Lower leg skin (tissue), 3 donors: ENCODE data around the gene GABARAP.

Source experiments
- CTCF ChIP-seq, 3 donors: fragments of 450-650 bp; IDR thresholded peaks; one replicate each; pipeline ENCODE4 v1.5.1; 2016; ENCODE audit warnings: antibody characterized with exemption in 3 of 3, mild to moderate bottlenecking in 3 of 3, moderate library complexity in 2 of 3
- POLR2A ChIP-seq, 2 donors: fragments of 450-650 bp; IDR thresholded peaks; one replicate each; pipeline ENCODE4 v1.6.1; 2016 to 2017; ENCODE audit warnings: antibody characterized with exemption in 2 of 2, mild to moderate bottlenecking in 1 of 2, moderate library complexity in 1 of 2

- no peak for TF ChIP-seq CTCF (IDR thresholded peaks at IDR 0.05)
- no peak for TF ChIP-seq POLR2A (IDR thresholded peaks at IDR 0.05)
These were observed 4.5 kb upstream of the GABARAP start for GRCh38 chr17:7246779-7247178.
